GM21390 (cell line): ENCODE results near the gene AKT3.
"Not testable (repeated sequence)": the region's sequence is repeated elsewhere in the genome, so short reads cannot be mapped to it uniquely, and the experiment has no call there.

Experiments used
- ATAC-seq: cut with Tn5 transposase; IDR thresholded peaks from one replicate; pipeline ENCODE4 v1.9.1; 2021; ENCODE audit not compliant: unreplicated experiment

The AKT3 gene

GRCh38 chr1:243850202-243850451 lies at the start of gene AKT3:
Gene AKT3, minus strand, starts transcription at chr1:243850243. Its CDS starts 7,073 bp downstream, at chr1:243843170.
- peak; percentile 56 for ATAC-seq

DNA sequence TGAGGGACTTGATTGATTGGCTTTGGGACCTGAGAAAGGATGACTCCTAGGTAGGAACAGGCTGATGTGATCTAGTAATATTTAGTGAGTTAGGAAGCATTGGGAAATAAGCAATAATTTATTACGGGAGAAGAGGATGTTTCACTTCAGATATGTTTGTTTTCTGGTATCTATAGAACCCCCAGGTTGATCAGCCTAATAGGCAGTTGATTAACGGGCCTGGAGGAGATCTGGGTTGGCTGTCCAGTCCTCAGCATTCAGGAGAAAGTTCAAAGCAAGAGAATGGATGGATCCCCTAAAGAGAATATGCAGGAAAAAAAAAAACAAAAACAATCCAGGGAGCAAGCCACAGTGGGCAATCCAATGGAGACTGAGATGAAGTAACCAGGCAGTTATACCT lies 48.2 kb upstream of the AKT3 start:
- ATAC-seq, result no peak

- ATAC-seq, result no peak
Observed at GRCh38 chr1:243896313-243896712, 46.3 kb upstream of the AKT3 start.

- no peak for ATAC-seq
Observed at GRCh38 chr1:243892456-243892855, 42.4 kb upstream of the AKT3 start.

DNA sequence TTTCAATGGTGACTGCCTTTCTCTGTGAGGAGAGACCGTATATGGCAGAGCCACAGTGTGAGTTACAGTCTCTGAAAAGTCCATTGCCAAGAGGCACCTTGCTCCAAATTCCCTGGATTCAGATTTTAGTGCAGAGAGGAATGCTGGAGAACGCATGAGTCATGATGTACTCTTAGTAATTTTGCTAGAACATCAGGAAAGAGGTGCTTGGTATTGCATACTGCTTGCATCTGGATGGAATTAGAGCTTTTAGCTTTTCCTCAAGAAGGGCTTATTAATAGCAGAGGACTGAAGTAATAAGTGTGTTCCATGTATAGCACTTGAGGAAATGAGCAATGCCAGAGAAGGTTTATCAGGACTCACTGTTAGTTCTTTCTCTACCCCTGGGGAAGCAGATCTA lies 40.5 kb upstream of the AKT3 start:
- ATAC-seq, result no peak

- no peak for ATAC-seq
Observed at GRCh38 chr1:243885806-243886205, 35.8 kb upstream of the AKT3 start.

GRCh38 chr1:243884603-243885002 lies 34.6 kb upstream of the AKT3 start:
- ATAC-seq, result no peak

DNA sequence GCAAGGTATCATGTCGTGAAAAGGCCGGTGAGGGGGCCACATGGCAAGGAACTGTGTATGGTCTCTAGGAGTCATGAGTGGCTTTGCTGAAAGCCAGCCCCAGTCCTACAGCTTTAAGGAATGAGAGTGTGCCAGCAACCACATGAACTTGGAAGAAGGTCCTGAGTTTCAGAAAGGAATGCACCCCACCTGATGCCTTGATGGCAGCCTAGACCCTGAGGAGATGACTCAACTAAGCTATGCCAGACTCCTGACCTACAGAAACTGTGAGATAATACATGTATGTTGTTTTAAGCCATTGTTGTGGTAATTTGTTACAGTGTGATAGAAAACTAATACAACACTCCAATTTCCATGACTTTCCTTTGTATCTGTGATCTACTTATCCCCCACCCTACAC lies 33.5 kb upstream of the AKT3 start:
- no peak for ATAC-seq

DNA sequence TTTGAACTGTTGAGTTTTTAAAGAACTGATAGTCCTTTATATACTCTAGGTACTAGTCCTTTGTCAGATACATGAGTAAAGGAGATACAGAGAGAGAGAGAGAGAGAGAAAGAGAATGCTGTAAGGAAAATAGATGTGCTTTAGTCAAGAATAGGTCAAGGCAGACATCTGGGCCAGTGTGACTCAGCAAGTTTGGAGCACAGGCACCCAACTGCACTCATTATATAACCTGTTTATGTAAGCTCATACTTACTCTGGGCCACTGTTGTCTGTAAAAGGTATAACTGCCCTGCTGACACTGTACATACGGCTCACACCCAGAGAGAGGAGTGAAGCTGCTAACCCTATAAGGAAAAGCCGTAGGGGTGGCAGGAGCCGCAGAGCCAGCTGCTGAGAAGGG lies 32.2 kb upstream of the AKT3 start:
- ATAC-seq, result no peak

- not testable (repeated sequence) for ATAC-seq
Observed at GRCh38 chr1:243877058-243877457, 27.0 kb upstream of the AKT3 start.

DNA sequence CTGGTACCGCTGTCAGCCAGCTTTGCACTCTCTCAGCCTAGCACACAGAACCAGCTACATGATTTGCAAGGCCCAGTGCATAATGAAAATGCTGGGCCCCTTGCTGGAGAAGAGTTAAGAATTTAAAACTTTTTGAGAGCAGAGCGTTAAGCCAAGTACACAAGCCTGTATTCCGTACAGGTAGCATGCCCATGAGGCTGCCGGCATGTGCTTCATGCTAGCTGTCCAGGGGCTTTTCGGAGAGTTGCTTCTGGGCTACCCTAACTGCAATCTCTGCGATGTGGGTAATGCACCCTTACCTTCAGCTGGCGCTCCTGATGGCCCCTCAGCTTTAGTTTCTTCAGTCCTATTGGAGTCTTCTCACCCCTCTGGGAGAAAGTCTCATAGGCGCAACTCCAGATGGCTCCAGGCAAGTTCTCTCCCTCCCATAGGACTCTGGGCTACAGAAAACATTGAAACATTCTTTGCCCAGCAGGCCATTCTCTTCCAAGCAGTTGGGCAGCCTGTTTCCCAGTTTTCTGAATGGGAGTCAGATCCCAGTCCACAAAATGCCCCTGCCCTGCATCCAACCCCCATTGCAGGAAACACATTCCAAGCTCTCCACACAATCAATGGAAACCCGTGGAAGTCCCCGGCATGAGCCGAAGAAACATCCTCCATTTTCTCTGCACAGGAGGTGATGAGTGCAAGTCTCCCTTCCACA lies 5.7 kb upstream of the AKT3 start:
- no peak for ATAC-seq

DNA sequence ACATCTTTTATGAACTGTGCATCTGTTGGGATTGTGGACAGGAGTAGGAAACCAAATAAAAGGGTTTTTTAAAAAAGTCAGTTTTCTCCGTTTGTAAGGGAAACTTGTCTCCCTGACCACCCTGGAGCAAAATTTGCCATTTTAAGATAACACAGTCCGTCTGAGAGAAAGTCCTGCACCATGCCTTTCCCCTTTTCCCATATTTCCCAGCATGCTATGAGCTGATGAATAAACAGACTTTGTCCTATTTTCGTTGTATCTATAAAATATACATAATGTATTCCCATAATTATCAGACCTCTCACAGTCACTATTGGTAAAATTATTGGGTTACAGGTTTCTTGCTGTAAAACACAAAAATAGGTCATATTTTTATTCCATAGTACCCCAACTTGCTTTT lies 1.7 kb upstream of the AKT3 start:
- no peak for ATAC-seq

- ATAC-seq, result no peak
Observed at GRCh38 chr1:243851257-243851756, 1.3 kb upstream of the AKT3 start.

DNA sequence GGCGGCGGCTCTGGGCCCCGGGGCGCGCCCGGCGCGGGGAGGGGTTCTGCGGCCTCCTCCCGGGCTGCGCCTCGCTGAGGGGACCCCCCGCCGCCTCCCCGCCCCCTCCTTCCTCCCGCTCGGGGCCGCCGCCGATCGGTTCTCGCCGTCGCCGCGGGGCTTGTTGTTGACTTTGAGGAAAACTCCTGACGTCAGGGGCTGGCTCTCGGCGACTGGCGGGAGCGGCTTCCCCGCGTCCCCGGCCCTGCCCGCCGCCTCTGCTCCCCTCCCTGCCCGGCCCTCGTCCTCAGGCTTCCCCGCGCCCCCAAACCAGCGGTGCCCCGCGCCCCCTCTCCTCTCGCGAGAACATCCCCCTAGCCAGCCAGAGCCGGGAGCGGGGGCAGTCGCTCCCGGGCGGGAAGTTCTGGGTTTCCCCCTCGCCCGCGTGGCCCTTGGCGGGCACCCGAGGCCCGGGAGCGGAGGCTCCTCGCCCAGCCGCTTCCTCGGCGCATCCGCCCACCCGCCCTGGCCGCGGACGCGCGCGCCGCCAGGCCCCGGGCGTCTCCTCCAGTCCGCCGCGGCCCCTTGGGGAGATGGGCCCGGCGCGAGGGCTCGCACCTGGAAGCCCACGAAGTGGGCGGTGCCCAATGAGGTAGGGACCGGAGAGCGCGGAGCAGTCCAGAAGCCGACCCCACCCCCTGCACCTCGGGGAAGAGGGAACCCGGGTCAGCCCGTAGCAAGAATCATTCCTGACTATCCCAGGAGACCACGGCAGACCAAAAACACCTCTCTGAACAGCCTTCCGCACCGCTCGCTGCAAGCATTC lies 611 bp upstream of the AKT3 start:
- peak; percentile 48 for ATAC-seq

GRCh38 chr1:243849421-243850201 lies 432 bp downstream of the AKT3 start:
- peak; percentile 12 for ATAC-seq

- ATAC-seq, result peak; percentile 17
Observed at GRCh38 chr1:243848858-243849420, 1.1 kb downstream of the AKT3 start.

DNA sequence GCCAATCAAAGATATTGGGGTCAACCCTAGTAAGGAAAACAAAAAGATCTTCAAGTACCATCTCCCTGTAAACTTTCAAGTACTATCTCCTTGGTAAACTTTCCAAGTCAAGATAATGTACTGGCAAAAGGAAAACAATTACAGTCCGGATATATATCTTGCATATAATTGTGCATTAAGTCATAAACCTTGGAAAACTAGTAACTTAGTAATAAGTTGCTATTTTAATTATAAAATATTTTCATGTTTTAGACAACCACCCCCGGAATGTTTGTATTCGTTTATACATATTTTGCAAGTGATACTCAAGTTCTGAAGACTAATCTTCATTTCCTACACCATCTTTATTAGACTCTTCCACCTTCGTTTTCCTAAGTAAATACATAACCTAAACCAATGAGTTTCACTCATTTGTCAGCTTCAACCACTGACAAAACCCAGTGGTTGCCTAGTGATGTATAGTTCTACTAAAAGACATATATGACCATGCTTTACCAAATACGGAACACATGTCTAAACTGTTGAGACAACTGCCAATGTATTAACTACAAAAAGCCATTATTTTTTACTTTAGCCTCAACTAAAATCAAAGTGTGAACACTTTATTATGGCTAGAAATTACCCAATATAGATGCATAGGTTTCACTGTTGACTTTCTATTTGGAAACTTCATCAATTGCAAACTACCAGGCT lies 1.7 kb downstream of the AKT3 start:
- no peak for ATAC-seq

DNA sequence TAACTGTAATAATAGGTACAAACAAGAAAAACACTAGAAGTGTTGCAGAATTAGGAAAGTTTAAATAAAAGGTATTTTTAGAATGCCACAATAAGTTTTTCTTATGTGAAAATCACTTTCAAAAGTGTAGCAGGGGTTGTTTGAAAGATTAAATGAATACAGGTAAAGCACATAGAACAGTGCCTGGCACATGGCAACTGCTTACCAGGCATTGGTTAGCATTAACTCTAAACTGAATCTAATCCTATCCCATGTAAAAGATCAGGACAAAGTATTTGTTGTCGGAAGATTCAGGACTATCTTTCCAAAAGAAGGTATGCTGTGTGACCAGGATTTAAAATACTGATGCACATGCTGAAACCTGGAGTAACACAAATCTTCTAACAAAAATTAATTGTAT lies 3.3 kb downstream of the AKT3 start:
- no peak for ATAC-seq

- no peak for ATAC-seq
Observed at GRCh38 chr1:243845888-243846287, 4.2 kb downstream of the AKT3 start.

- ATAC-seq, result no peak
Observed at GRCh38 chr1:243844186-243844585, 5.9 kb downstream of the AKT3 start.

GRCh38 chr1:243842978-243843511 lies 7.0 kb downstream of the AKT3 start:
- ATAC-seq, result no peak
